GM21576 (cell line): ENCODE results near the gene GPR146.
A peak's percentile ranks its signal among the peaks of the same experiment; 100 is the strongest.
"Not testable (repeated sequence)": the region's sequence is repeated elsewhere in the genome, so short reads cannot be mapped to it uniquely, and the experiment has no call there.

Source experiments
- ATAC-seq: cut with Tn5 transposase; IDR thresholded peaks from one replicate; pipeline ENCODE4 v1.9.1; 2021; ENCODE audit warnings: mild to moderate bottlenecking, moderate library complexity; ENCODE audit not compliant: unreplicated experiment

The GPR146 gene

GRCh38 chr7:1044189-1045068 lies at the start of gene GPR146:
TSS of gene GPR146 (plus strand) at chr7:1044546. CDS start at chr7:1057516, 12,970 bp downstream.
- ATAC-seq: peak; percentile 83

- ATAC-seq: no peak
Observed at GRCh38 chr7:994592-995308, 49.6 kb upstream of the GPR146 start.

DNA sequence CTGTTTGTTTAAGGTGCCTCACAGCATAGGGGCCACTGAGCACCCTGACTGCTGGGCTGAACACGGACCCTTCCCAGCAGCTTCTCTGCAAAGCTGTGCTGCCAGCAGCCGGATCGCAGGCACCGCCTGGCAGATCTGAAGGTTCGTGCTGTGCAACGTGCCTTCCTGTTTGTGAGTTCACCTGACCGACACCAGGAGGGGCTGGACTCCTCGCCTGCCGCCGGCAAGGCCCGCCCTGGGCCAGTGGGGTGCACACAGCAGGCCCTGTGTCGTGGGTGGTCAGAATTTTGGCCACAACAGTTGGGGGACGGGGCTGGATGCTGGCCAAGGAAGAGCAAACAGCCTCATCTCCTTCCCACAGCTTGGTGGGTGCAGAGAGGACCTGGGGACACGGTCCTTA lies 48.8 kb upstream of the GPR146 start:
- no peak for ATAC-seq

DNA sequence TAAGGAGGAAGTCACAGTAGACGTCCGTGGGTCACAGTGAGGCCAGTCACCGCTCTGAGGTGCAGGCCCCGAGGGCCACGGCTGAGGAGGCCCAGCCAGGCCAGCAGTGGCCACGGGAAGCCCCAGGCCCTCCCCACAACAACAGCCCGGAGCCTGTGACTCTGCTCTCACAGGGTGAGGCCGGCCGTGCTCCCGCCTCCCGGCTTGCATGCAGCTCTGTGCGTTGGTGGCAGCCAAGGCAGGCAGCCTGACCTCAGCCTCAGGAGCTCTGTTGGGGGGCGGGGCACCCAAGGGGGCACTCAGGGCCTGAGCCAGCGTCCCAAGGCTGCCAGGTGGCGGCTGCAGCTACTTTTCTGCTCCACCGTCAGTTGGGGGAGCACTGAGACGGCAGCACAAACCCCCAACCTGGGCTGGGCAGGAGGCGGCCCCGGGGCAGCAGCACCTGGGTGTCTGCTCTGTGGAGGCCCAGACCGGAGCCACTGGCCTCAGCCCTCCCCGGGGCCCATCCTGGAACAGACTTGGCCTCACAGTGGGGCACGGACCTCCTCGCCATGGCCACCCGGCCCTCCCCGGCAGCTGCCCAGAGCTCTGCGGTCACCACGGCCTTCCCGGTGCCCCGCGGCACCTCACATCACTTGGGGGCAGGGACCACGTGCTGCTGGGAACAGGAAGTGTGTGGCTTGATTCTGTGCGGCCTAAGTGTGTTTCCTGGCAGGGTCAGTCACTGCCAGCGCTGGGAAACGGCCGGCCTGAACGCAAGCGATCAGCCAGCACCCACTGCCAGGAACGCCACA lies 48.1 kb upstream of the GPR146 start:
- no peak for ATAC-seq

DNA sequence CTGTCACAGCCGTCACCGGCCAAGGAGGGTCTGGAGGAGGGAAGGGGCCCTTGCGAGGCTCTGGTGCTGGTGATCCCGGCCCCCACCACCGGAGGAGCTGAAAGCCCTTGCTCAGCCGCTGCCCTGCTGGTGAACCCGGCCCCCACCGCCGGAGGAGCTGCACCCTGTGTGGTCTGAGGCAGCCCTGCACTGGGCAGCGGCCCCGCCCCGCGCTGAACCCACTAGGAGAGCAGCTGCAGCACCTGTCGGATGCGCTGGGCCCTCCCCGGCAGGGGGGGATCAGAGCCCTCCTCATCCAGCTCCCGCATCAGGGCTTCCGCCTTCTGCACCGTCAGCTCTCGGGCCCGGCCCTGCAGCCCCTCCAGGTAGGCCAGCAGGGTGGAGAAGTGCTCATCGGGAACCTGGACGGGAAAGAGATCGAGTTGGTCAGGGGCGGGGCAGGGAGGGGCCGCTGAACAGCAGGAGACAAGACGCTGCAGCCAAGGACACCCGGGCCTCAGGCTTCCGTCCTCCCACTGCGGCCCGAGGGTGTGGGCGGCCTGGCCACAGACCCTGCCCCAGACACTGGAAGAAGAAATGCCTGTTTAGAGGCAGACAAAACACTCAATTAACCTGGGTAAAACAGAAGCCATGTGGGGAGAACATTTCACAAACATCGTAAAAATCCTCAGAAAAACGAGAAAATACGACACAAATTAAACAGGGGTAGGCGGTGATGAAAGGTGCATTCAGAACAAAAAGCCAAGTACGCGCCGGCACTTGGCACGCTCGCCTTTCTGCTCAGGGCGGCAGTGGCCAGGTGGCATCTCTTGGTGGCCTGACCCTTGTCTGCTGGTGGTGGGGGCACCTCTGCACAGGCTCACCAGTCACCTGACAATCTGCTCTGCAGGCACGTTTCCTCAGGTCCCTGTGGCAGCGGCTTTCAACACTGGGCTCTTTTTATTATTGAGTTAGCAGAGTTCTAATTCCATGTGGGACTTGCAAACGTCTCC lies 46.6 kb upstream of the GPR146 start:
- no peak for ATAC-seq

GRCh38 chr7:999149-999879 lies 45.0 kb upstream of the GPR146 start:
- ATAC-seq: no peak

DNA sequence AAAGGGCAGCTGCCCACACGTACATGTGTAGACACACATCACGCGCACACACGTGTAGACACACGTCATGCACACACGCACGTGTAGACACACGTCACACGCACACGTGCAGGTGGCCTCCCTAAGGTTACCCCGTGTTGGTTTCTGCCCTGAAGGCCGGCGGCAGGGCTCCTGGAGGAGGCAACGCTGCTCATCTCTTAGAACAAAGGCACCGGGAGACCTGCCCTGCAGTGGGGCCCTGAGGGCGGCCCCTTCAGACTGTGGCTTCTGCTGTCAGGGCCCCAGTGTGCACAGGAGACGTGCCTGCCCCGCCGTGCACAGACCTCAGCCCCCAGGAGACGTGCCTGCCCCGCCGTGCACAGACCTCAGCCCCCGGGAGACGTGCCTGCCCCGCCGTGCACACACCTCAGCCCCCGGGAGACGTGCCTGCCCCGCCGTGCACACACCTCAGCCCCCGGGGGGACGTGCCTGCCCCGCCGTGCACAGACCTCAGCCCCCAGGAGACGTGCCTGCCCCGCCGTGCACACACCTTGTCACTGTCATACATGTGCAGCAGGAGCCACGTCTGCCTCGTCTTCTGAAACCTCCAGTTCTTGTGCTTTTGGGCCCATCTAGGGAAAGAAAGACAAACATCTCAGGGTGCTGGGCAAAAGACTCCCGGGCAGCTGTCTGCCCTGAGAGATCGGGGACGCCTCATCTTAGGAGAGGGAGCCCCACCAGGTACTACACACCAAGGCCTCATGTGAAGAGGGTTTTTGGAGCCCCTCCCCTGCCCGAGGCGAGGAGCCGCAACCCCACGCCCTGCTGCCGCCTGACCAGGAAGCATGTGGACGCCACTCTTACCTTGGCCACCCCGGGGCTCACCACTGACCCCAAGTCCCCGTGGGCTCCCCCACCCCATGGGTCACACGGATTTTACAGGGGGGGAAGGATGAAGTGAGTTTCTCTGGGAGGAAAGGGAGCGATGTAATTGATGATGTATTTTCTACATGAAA lies 44.1 kb upstream of the GPR146 start:
- ATAC-seq: no peak

GRCh38 chr7:1001069-1001770 lies 43.1 kb upstream of the GPR146 start:
- ATAC-seq: not testable (repeated sequence)

DNA sequence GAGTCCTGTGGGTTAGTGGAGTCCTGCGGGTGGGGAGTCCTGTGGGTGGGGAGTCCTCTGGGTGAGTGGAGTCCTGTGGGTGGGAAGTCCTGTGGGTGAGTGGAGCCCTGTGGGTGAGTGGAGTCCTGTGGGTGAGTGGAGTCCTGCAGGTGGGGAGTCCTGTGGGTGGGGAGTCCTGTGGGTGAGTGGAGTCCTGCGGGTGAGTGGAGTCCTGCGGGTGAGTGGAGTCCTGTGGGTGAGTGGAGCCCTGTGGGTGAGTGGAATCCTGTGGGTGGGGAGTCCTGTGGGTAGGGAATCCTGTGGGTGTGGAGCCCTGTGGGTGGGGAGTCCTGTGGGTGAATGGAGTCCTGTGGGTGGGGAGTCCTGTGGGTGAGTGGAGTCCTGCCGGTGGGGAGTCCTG lies 42.3 kb upstream of the GPR146 start:
- ATAC-seq: not testable (repeated sequence)

DNA sequence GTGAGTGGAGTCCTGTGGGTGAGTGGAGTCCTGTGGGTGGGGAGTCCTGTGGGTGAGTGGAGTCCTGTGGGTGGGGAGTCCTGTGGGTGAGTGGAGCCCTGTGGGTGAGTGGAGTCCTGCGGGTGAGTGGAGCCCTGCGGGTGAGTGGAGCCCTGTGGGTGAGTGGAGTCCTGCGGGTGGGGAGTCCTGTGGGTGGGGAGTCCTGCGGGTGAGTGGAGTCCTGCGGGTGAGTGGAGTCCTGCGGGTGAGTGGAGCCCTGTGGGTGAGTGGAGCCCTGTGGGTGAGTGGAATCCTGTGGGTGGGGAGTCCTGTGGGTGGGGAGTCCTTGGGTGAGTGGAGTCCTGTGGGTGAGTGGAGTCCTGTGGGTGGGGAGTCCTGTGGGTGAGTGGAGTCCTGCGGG lies 41.9 kb upstream of the GPR146 start:
- not testable (repeated sequence) for ATAC-seq

- no peak for ATAC-seq
Observed at GRCh38 chr7:1004018-1004852, 40.1 kb upstream of the GPR146 start.

- no peak for ATAC-seq
Observed at GRCh38 chr7:1005303-1005702, 39.0 kb upstream of the GPR146 start.

GRCh38 chr7:1007901-1008300 lies 36.4 kb upstream of the GPR146 start:
- ATAC-seq: no peak

DNA sequence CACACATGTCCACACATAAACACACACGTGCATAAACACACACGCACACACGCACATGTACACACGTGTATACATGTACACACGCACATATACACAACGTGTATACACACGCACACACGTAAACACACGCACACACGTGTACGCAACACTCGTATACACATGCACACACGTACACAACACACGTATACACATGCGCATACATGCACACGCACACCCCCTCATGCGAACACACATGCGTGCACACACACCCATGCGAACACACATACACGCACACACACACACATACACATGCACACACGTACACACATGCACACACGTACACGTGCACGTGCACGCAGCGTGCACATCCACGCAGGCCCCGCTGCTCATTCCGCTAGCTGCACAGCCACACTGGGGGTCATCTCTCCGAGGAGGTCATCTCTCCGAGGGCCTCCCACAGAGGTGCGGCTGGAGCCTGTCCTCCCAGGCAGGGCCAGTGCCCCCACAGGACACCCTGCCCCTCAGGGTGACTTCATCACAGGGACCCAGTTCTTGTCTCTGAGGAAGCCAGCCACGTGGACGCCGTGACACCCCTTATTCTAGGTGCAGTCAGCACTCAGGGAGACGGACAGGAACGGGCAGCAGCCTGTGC lies 35.5 kb upstream of the GPR146 start:
- no peak for ATAC-seq

DNA sequence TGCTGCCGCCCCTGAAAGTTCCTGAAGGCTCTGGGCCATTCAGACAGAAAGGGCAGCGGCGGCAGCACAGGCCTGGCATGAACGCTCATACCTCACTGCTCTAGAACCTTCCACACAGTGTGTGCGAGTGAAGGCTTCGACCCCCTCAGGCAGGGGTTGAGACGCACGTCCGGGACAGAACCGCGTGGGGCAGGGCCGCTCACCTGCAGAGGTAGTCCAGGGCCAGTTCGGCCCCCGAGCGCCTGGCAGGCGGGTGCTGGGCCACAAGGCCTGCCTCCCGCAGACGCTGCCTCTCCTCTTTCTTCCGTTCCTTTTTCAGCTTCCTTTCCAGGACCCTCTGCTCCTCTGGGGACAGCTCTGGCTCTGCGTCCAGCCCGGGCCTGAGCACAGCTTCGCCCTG lies 34.6 kb upstream of the GPR146 start:
- no peak for ATAC-seq

DNA sequence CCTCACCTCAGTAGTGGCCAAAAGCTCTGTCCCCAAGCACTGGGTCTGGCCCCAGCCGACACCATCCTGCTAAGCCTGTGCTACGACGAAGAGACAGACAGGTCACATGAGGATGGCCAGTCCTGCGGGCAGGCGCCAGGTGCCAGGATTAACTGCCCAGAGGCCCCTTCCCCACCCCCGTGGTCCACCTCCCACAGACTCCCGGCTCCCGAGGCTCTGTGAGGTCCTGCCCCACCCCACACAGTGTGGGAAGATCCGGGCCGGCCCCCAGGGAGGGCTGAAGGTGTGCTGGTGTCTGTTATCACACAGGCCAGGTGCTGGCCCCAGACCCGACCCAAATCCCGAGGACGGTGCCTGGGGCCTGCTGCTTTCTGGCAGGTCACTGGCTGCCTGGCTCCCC lies 34.1 kb upstream of the GPR146 start:
- ATAC-seq: no peak
